Thymus (tissue), 11 donors: ENCODE results near the gene TRPM5. TPM values are rescaled to one million over a fixed set of nuclear protein-coding genes. Genes with fewer than 3 reads are reported as not detected.
A peak's percentile ranks its signal among the peaks of the same experiment; 100 is the strongest.

Source experiments
- DNase-seq, 9 donors: peaks; one replicate each; pipeline ENCODE4 v3.0.0-alpha.2; 2013; ENCODE audit warnings: low spot score in 9 of 9, low read depth in 6 of 9, missing footprints in 1 of 9
- H3K27ac ChIP-seq, 2 donors: one replicate each; pipeline ENCODE4 v1.5.1; 2013; ENCODE audit warnings: control low read depth in 1 of 2, low read depth in 1 of 2, low read length in 1 of 2, mild to moderate bottlenecking in 1 of 2, moderate library complexity in 1 of 2
- H3K27me3 ChIP-seq, 2 donors: one replicate each; pipeline ENCODE4 v1.5.1; 2013; ENCODE audit warnings: low read length in 1 of 2; ENCODE audit not compliant: control insufficient read depth in 2 of 2, insufficient read depth in 1 of 2
- H3K36me3 ChIP-seq, 2 donors: one replicate each; pipeline ENCODE4 v1.5.1; 2013; ENCODE audit warnings: low read length in 1 of 2, mild to moderate bottlenecking in 1 of 2, moderate library complexity in 1 of 2; ENCODE audit not compliant: control insufficient read depth in 2 of 2, insufficient read depth in 2 of 2
- H3K4me1 ChIP-seq, 2 donors: one replicate each; pipeline ENCODE4 v1.5.1; 2013; ENCODE audit warnings: low read length in 2 of 2; ENCODE audit not compliant: control insufficient read depth in 2 of 2, insufficient read depth in 2 of 2
- H3K4me3 ChIP-seq, 2 donors: one replicate each; pipeline ENCODE4 v1.5.1; 2013; ENCODE audit warnings: low read length in 2 of 2, control low read depth in 1 of 2, mild to moderate bottlenecking in 1 of 2
- H3K9me3 ChIP-seq, 2 donors: one replicate each; pipeline ENCODE4 v1.5.1; 2013; ENCODE audit warnings: low read length in 1 of 2, mild to moderate bottlenecking in 1 of 2; ENCODE audit not compliant: control insufficient read depth in 2 of 2, insufficient read depth in 1 of 2
- WGBS: extraction: QIAGEN DNeasy Blood & Tissue Kit; methylation state at CpG from one replicate; pipeline ENCODE4 v1.1.7; 2013; 5-methylcytosine and 5-hydroxymethylcytosine counted together
- polyA plus RNA-seq: library from polyadenylated mRNA; stranded (reverse); fragments of 200-250 nt; gene quantifications from one replicate; pipeline ENCODE4 v1.2.3, GENCODE V29; 2013
- total RNA-seq: library from RNA; stranded (reverse); fragments of 120-200 nt; gene quantifications from one replicate; pipeline ENCODE4 v1.2.4, GENCODE V29; 2013
- donor health status: healthy.

The TRPM5 gene
- total and polyA plus RNA-seq, 2 donors: 0.09 to 0.55 TPM

- Histone ChIP-seq H3K27ac (no peak overlapping the region), H3K36me3 (no peaks in the 10 kb centered on the region), H3K4me3 (no peak overlapping the region), H3K27me3 (peaks cover 0 to 9% of the 10 kb centered on the region in 2 donors), H3K4me1 (peaks cover 13 to 19% of the 10 kb centered on the region in 2 donors), H3K9me3 (no peaks in the 10 kb centered on the region)
- WGBS: 94% methylated on average over 17 of the region's 17 CpGs
- no peak for DNase-seq
These were observed 26.9 kb upstream of the TRPM5 start for GRCh38 chr11:2471048-2471803.

- no peak for DNase-seq
- no peaks in the 10 kb centered on the region for H3K36me3 ChIP-seq
- no peak overlapping the region for H3K4me3 ChIP-seq
- H3K4me1 ChIP-seq: peaks cover 13 to 19% of the 10 kb centered on the region in 2 donors
- no peak overlapping the region for H3K27ac ChIP-seq
- H3K9me3 ChIP-seq: no peaks in the 10 kb centered on the region
- WGBS: 95% methylated on average over 7 of the region's 7 CpGs
- peaks cover 0 to 10% of the 10 kb centered on the region in 2 donors for H3K27me3 ChIP-seq
These were observed 26.2 kb upstream of the TRPM5 start for GRCh38 chr11:2470495-2470894.

GRCh38 chr11:2468363-2469235 lies 24.3 kb upstream of the TRPM5 start:
- Histone ChIP-seq H3K9me3 (no peaks in the 10 kb centered on the region), H3K27ac (no peak overlapping the region), H3K36me3 (no peaks in the 10 kb centered on the region), H3K4me3 (no peak overlapping the region), H3K4me1 (peaks cover 13 to 19% of the 10 kb centered on the region in 2 donors), H3K27me3 (peaks cover 0 to 6% of the 10 kb centered on the region in 2 donors)
- WGBS: 95% methylated on average over 21 of the region's 21 CpGs
- DNase-seq: no peak

GRCh38 chr11:2467695-2468055 lies 23.4 kb upstream of the TRPM5 start:
- WGBS: 70% methylated on average over 7 of the region's 7 CpGs
- Histone ChIP-seq H3K36me3 (no peaks in the 10 kb centered on the region), H3K9me3 (no peaks in the 10 kb centered on the region), H3K27ac (no peak overlapping the region), H3K27me3 (peaks cover 0 to 6% of the 10 kb centered on the region in 2 donors), H3K4me1 (peaks cover 13 to 19% of the 10 kb centered on the region in 2 donors), H3K4me3 (no peak overlapping the region)
- DNase-seq: no peak

GRCh38 chr11:2466869-2467694 lies 22.8 kb upstream of the TRPM5 start:
- no peaks in the 10 kb centered on the region for H3K36me3 ChIP-seq
- H3K27ac ChIP-seq: peak overlapping the region in 1 of 2 donors; percentile 1
- H3K4me1 ChIP-seq: peaks cover 13 to 19% of the 10 kb centered on the region in 2 donors
- DNase-seq: peak in 8 of 9 donors; percentile 18 to 81 (median 40)
- H3K9me3 ChIP-seq: no peaks in the 10 kb centered on the region
- 33% methylated on average over 16 of the region's 16 CpGs for WGBS
- H3K27me3 ChIP-seq: peaks cover 0 to 6% of the 10 kb centered on the region in 2 donors
- H3K4me3 ChIP-seq: no peak overlapping the region

GRCh38 chr11:2466069-2466801 lies 21.9 kb upstream of the TRPM5 start:
- no peaks in the 10 kb centered on the region for H3K36me3 ChIP-seq
- H3K4me3 ChIP-seq: no peak overlapping the region
- H3K27me3 ChIP-seq: peaks cover 0 to 6% of the 10 kb centered on the region in 2 donors
- DNase-seq: no peak
- no peak overlapping the region for H3K27ac ChIP-seq
- no peaks in the 10 kb centered on the region for H3K9me3 ChIP-seq
- H3K4me1 ChIP-seq: peaks cover 13 to 19% of the 10 kb centered on the region in 2 donors
- 95% methylated on average over 9 of the region's 9 CpGs for WGBS

- 93% methylated on average over 20 of the region's 20 CpGs for WGBS
- no peaks in the 10 kb centered on the region for H3K36me3 ChIP-seq
- H3K27me3 ChIP-seq: peaks cover 0 to 6% of the 10 kb centered on the region in 2 donors
- no peak for DNase-seq
- no peak overlapping the region for H3K4me3 ChIP-seq
- no peak overlapping the region for H3K27ac ChIP-seq
- no peaks in the 10 kb centered on the region for H3K9me3 ChIP-seq
- H3K4me1 ChIP-seq: peaks cover 13 to 19% of the 10 kb centered on the region in 2 donors
These were observed 21.1 kb upstream of the TRPM5 start for GRCh38 chr11:2465202-2466068.
